ENCODE data around the gene PCYT2.

- no peak for TF ChIP-seq CTCF (conservative IDR thresholded peaks at IDR 0.05; ENCODE audit: low read depth, low read length)
- no peak for TF ChIP-seq EZH2 (IDR thresholded peaks at IDR 0.05; ENCODE audit: borderline replicate concordance, low read depth, low read length, poor library complexity, severe bottlenecking)
Measured at GRCh38 chr17:81902023-81902652, 9.1 kb downstream of the PCYT2 start, which contains the start of gene NPB.
